ENCODE results near the gene CHM. TPM values are rescaled to one million over a fixed set of nuclear protein-coding genes. Genes with fewer than 3 reads are reported as not detected.

The CHM gene
- total RNA-seq, 1 experiment from 2014 or later, result 27.4 TPM

DNA sequence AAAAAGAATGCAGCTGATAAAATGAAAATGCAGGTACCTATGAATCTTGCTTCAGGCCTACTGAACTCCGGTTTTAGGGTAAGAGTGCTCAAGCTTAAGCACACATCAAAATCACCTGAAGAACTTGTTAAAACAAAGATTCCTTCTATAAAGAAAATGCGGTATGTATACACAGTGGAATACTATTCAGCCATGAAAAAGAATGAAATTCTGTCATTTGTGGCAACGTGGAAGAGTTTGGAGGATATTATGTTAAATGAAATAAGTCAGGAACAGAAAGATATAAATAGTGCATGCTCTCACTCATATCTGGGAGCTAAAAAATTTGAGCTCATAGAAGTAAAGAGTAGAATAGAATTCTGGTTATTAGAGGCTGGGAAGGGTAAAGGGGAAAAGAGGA lies 14.0 kb upstream of the CHM start:
- intact Hi-C loops (cut with micrococcal nuclease; ENCODE audit: unreplicated experiment), result loop anchor here (10.0 kb wide), 1 partner anchor 437 kb away; no protein-coding TSS in a partner anchor
- H3K9me3 ChIP-seq (ENCODE audit: low read depth, low read length, poor library complexity, severe bottlenecking), result no peaks in the 10 kb centered on the region
- BruUV-seq (replicated peaks), result no TSS peak
- CTCF ChIA-PET, result no interaction called here
- no peaks in the 10 kb centered on the region for H3K36me3 ChIP-seq (ENCODE audit: insufficient read depth, low read length, poor library complexity, severe bottlenecking)
- no peaks in the 10 kb centered on the region for H3K4me1 ChIP-seq (ENCODE audit: insufficient read depth, low read length, poor library complexity, severe bottlenecking)
- POLR2A ChIA-PET (ENCODE audit: low non-redundant PET), result no interaction called here
- peaks cover 9% of the 10 kb centered on the region for H3K27me3 ChIP-seq (replicated peaks; ENCODE audit: insufficient read depth, low read depth, low read length, poor library complexity)
- H3K4me3 ChIP-seq (ENCODE audit: low read depth, low read length, poor library complexity, severe bottlenecking), result no peak overlapping the region
- no peak overlapping the region for H3K27ac ChIP-seq (ENCODE audit: low read depth, low read length, poor library complexity, severe bottlenecking)
- TF ChIP-seq CTCF (conservative IDR thresholded peaks at IDR 0.05; ENCODE audit: low read depth, low read length) (no peak), EZH2 (IDR thresholded peaks at IDR 0.05; ENCODE audit: borderline replicate concordance, low read depth, low read length, poor library complexity, severe bottlenecking) (no peak)
- no peak for DNase-seq (ENCODE audit: low spot score)

DNA sequence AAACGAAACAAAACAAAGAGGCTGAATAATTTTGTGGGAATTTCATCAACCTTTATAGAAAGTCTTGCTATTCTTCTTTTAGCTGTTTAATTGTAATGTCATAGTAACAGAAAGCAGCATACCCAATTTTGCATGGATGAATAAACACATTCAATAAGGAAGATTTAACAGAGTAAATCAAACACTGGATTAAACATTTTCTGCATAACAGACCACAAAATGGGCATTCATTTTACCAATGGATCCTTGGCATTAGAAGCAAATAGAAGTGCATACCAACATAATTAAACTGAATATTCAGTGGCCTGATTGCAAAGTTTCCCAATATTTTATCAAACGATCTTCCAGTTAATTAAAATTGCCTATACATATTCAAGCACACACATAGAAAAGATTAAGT lies 4.4 kb upstream of the CHM start:
- Histone ChIP-seq H3K36me3 (ENCODE audit: insufficient read depth, low read length, poor library complexity, severe bottlenecking) (no peaks in the 10 kb centered on the region), H3K9me3 (ENCODE audit: low read depth, low read length, poor library complexity, severe bottlenecking) (no peaks in the 10 kb centered on the region), H3K4me3 (ENCODE audit: low read depth, low read length, poor library complexity, severe bottlenecking) (no peak overlapping the region), H3K4me1 (ENCODE audit: insufficient read depth, low read length, poor library complexity, severe bottlenecking) (no peaks in the 10 kb centered on the region), H3K27ac (ENCODE audit: low read depth, low read length, poor library complexity, severe bottlenecking) (no peak overlapping the region), H3K27me3 (replicated peaks; ENCODE audit: insufficient read depth, low read depth, low read length, poor library complexity) (no peaks in the 10 kb centered on the region)
- BruUV-seq (replicated peaks), result no TSS peak
- peak; percentile 45 for DNase-seq (ENCODE audit: low spot score)
- CTCF ChIA-PET, result no interaction called here
- POLR2A ChIA-PET (ENCODE audit: low non-redundant PET), result no interaction called here
- intact Hi-C loops (cut with micrococcal nuclease; ENCODE audit: unreplicated experiment), result no loop called here
- no peak for TF ChIP-seq CTCF (conservative IDR thresholded peaks at IDR 0.05; ENCODE audit: low read depth, low read length)
- TF ChIP-seq EZH2 (IDR thresholded peaks at IDR 0.05; ENCODE audit: borderline replicate concordance, low read depth, low read length, poor library complexity, severe bottlenecking), result no peak

DNA sequence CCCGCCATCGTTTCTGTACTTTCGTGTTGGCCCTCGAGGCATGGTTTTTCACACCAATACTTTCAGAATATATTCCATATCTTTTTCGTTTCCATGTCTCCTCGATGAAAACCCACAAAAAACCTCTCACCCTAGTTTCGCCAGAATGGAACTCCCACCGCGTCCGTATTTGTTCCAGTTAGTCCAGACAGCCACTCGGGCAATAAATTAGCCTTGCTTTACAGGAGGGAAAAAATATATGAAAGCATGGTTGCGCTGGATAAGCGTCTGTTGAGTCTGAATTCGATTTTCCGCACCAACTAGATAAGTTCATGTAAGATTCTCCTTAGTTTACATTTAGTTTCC lies 550 bp upstream of the CHM start:
- no peak for DNase-seq (ENCODE audit: low spot score)
- POLR2A ChIA-PET (ENCODE audit: low non-redundant PET), result no interaction called here

More for the DNA sequence above, 550 bp upstream of the CHM start:
- Histone ChIP-seq H3K4me3 (ENCODE audit: low read depth, low read length, poor library complexity, severe bottlenecking) (peak overlapping the region; percentile 69), H3K36me3 (ENCODE audit: insufficient read depth, low read length, poor library complexity, severe bottlenecking) (peaks cover 3% of the 10 kb centered on the region), H3K9me3 (ENCODE audit: low read depth, low read length, poor library complexity, severe bottlenecking) (no peaks in the 10 kb centered on the region), H3K4me1 (ENCODE audit: insufficient read depth, low read length, poor library complexity, severe bottlenecking) (peaks cover 10% of the 10 kb centered on the region), H3K27me3 (replicated peaks; ENCODE audit: insufficient read depth, low read depth, low read length, poor library complexity) (no peaks in the 10 kb centered on the region), H3K27ac (ENCODE audit: low read depth, low read length, poor library complexity, severe bottlenecking) (no peak overlapping the region)
- BruUV-seq (replicated peaks), result no TSS peak
- CTCF ChIA-PET, result no interaction called here
- TF ChIP-seq EZH2 (IDR thresholded peaks at IDR 0.05; ENCODE audit: borderline replicate concordance, low read depth, low read length, poor library complexity, severe bottlenecking) (no peak), CTCF (conservative IDR thresholded peaks at IDR 0.05; ENCODE audit: low read depth, low read length) (no peak)
- intact Hi-C loops (cut with micrococcal nuclease; ENCODE audit: unreplicated experiment), result no loop called here

All from A673 (cell line).